ENCODE results near the gene CES1.
"Not testable (repeated sequence)": the region's sequence is repeated elsewhere in the genome, so short reads cannot be mapped to it uniquely, and the experiment has no call there.

Gene CES1

GRCh38 chr16:55753145-55753631 is 79.7 kb downstream of the CES1 start:
- not testable (repeated sequence) for H3K4me3 ChIP-seq
- peak overlapping the region in 4 of 21 experiments; percentile 25 to 69 (median 54) for H3K27ac ChIP-seq
